GM19023 (cell line): Measurements from ENCODE around the gene SEPHS2.
A peak's percentile ranks its signal among the peaks of the same experiment; 100 is the strongest.
"Not testable (repeated sequence)": the region's sequence is repeated elsewhere in the genome, so short reads cannot be mapped to it uniquely, and the experiment has no call there.

Source experiments
- ATAC-seq: cut with Tn5 transposase; IDR thresholded peaks from one replicate; pipeline ENCODE4 v1.9.1; 2021; ENCODE audit warnings: mild to moderate bottlenecking, moderate library complexity; ENCODE audit not compliant: unreplicated experiment

The SEPHS2 gene

GRCh38 chr16:30445408-30446202 lies at the start of gene SEPHS2:
Gene SEPHS2, minus strand, starts transcription at chr16:30445874. Its CDS starts 147 bp downstream, at chr16:30445727.
- peak; percentile 90 for ATAC-seq

DNA sequence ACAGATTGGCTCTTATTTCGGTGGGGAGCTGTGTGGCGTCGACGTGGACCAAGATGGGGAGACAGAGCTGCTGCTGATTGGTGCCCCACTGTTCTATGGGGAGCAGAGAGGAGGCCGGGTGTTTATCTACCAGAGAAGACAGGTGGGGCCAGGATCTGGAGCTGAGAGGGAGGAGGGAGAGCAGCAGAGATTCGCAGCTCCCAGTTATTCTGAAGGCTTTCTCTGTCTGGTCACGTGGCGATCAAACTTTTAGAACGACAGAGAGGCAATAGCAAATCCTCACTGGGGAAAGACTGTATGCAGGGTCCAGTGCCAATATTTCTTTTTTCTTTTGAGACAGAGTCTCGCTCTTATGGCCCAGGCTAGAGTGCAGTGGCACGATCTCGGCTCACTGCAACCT lies 49.0 kb upstream of the SEPHS2 start:
- no peak for ATAC-seq

DNA sequence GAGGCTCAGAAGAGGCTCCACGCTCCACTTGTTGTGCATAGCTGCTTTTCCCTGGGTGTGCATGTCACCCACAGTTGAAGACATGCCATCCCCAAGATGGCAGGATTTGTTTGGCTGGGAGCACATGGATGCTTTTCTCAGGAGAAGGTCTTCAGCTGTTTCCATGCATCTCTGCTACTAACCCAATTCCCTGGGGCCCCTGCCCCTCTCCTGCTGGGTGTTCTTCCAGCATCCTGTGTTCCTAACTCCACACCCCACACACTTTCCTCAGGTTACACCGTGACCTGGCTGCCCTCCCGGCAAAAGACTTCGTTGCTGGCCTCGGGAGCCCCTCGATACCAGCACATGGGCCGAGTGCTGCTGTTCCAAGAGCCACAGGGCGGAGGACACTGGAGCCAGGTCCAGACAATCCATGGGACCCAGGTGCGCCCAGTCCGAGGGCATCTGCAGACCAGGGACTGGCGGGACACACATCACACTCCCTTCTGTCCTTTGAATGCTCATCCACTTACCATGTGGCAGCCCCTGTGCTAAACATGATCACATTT lies 48.3 kb upstream of the SEPHS2 start:
- no peak for ATAC-seq

GRCh38 chr16:30491744-30492308 lies 46.2 kb upstream of the SEPHS2 start:
- ATAC-seq: no peak

DNA sequence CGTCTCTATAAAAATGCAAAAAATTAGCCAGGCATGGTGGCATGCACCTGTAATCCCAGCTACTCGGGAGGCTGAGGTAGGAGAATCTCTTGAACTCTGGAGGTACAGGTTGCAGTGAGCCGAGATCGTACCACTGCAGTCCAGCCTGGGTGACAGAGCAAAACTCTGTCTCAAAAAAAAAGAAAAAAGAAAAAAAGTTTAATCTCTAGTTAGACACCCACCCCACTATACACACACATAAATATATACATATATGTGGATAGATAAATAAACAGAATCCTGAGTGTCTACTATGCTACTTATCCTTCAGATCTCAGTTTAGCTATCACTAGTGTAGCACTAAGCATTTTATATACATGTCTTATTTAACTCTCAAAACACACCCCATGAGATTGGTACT lies 45.6 kb upstream of the SEPHS2 start:
- no peak for ATAC-seq

DNA sequence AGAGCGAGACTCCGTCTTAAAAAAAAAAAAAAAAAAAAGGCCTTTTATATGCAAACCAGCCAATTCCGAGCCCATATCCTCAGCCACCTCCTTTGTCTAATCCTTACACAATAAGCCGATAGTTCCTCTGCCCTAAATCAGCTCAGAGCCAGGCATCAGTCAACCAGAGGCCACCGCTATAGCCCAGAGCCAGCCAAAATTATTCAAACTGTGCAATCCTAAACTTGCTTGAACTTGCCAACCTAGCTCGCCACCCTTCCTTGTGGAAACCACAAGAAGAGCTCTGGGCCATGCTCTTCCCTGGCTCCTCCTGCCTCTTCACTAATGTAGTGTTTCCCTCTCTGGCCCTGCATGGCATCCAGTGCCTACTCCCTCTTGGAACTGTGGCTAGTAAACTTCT lies 44.5 kb upstream of the SEPHS2 start:
- no peak for ATAC-seq

DNA sequence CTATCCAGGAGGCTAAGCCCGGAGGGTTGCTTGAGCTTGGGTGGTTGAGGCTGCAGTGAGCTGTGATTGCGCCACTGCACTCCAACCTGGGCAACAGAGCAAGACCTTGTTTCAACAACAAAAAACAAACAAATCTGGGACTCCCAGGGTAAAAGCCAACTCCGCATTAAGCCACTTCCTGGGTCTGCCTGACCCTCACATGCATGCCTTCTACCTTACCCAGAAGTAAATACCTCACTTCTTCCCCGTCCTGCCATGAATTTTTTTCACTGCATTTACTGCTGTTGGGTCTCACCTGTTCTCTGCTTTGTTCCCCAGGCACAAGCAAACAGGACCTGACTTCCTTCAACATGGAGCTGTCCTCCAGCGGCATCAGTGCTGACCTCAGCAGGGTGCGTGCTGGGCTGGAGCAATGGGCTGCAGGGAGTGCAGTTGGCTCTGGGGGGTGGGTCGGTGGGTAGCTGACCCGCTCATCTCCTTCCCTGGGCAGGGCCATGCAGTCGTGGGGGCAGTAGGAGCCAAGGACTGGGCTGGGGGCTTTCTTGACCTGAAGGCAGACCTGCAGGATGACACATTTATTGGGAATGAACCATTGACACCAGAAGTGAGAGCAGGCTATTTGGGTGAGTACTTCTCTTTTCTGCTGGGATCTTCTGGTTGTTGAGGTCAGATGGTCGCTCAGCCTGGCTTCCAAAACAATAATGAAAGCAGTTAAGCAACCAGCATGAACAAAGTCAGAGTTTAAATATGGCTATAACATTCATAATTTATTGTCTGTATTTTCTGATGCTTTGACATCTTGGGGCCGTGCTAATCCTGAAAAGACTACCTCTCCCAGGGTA lies 43.3 kb upstream of the SEPHS2 start:
- ATAC-seq: no peak

GRCh38 chr16:30485818-30486436 lies 40.3 kb upstream of the SEPHS2 start:
- no peak for ATAC-seq

- ATAC-seq: no peak
Observed at GRCh38 chr16:30484887-30485286, 39.2 kb upstream of the SEPHS2 start.

GRCh38 chr16:30482366-30482765 lies 36.7 kb upstream of the SEPHS2 start:
- no peak for ATAC-seq

GRCh38 chr16:30481381-30481780 lies 35.7 kb upstream of the SEPHS2 start:
- no peak for ATAC-seq

- no peak for ATAC-seq
Observed at GRCh38 chr16:30478766-30479478, 33.2 kb upstream of the SEPHS2 start.

GRCh38 chr16:30477773-30478172 lies 32.1 kb upstream of the SEPHS2 start:
- ATAC-seq: not testable (repeated sequence)

DNA sequence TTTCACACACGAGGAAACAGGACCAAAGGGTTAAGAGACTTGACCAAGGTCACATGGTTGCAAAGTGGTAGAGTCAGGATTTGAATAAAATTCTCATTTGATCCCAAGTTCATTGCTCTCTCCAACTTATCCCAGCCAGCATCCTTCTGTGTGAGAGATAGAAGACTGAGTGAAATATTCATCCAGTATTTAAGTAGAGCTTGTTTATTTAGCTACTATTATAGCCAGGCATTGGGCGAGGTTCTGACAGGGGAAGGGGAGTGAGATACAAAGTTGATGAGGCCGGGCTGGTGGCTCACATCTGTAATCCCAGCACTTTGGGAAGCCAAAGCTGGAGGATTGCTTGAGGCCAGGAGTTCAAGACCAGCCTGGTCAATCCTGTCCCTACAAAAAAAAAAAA lies 31.3 kb upstream of the SEPHS2 start:
- no peak for ATAC-seq

GRCh38 chr16:30474684-30475083 lies 29.0 kb upstream of the SEPHS2 start:
- no peak for ATAC-seq

DNA sequence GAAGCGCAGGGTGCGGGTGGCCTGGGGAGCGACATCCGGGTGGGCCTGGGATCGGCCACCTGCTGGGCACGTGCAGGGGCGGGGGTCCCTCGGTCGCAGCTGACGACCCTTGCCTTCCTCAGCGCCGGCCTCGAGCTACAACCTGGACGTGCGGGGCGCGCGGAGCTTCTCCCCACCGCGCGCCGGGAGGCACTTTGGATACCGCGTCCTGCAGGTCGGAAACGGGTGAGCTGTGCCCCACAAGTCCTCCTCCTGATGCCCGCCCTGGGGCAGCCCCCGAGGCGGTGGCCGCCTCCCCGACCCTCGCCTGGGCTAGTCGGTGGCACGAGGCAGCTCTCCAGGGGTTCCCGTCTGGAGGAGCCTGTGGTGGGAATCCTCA lies 28.4 kb upstream of the SEPHS2 start:
- no peak for ATAC-seq

DNA sequence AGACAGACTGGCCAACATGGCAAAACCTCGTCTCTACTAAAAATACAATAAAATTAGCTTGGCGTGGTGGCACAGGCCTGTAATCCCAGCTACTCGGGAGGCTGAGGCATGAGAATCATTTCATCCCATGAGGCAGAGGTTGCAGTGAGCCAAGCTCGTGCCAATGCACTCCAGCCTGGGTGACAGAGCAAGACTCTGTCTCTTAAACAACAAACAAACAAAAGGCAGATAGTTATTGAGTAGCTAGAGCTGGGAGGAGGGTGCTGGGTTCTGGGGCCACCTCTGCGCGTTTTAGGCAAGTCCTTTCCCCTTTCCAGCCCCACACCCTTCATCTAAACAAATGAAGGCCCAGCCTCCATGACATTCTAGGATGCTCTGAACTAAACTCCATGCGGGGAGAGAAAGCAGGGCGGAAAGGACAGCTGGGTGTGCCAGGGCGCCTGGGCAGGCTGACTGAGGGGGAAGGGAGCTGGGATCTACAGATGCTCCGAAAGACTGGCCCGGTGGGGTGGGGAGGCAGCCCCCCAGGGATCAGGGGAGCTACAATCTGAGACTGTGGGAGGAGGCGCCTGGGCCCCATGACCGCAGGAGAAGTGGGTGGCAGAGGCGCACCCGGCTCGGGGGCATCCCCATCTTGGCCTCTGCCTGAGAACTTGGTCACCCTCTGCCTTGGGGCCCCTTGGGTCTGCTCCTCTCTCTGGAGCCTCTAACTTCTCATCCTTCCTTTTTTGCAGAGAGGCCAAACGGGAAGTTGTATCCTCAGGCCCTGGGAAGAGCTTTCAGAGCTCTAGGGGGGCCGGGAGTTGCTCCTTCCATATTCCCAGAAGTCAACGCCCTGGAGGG lies 27.8 kb upstream of the SEPHS2 start:
- ATAC-seq: no peak

DNA sequence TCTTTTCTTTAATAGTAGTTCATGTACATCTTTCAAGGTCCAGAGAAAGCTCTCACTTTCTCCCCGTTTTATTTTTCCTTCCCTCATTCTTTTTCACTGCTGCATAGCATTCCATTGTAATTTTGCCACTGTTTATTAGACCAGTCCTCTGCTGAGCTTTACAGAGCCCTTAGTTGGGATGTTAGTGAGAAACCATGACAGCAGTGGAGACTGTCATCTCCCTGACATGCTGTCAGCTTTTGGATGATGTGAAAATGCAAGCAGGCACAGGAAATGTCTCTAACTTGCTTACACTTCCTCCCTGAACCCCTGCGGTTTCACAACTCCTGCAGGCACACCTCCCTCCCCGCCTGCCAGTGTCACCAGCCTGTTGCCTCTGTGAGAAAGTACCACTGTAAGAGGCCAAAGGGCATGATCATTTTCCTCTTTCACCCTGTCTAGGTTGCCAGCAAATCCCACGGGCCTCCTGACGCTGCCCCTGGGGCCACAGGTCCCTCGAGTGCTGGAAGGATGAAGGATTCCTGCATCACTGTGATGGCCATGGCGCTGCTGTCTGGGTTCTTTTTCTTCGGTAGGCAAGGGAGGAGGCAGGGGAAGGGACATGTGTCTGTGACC lies 26.8 kb upstream of the SEPHS2 start, which contains the start of gene ITGAL:
Gene ITGAL (plus strand): TSS at position 415 of the 615 bp plus-strand sequence. CDS start 96 bp downstream, at position 511.
- no peak for ATAC-seq

- no peak for ATAC-seq
Observed at GRCh38 chr16:30470632-30470995, 24.9 kb upstream of the SEPHS2 start.
